Peyer's patch (tissue), 4 donors: ENCODE results near the gene ERCC2.

Experiments used
- POLR2A ChIP-seq, 2 donors: fragments of 450-650 bp; IDR thresholded peaks; one replicate each; pipeline ENCODE4 v1.5.1; 2017; ENCODE audit warnings: antibody characterized with exemption in 2 of 2, mild to moderate bottlenecking in 2 of 2, moderate library complexity in 2 of 2
- TF ChIP-seq, protein P1 (sequence below), 6 experiments: fragments of 450-650 bp in 4 of 6; fragments of 200-600 bp in 2 of 6; sonication (generic) in 1 of 6; IDR thresholded peaks; one replicate each; pipeline ENCODE4 v1.5.1; 2017 to 2019; ENCODE audit warnings: antibody characterized with exemption in 6 of 6, mild to moderate bottlenecking in 3 of 6, moderate library complexity in 1 of 6

- TF ChIP-seq, protein P1, sequence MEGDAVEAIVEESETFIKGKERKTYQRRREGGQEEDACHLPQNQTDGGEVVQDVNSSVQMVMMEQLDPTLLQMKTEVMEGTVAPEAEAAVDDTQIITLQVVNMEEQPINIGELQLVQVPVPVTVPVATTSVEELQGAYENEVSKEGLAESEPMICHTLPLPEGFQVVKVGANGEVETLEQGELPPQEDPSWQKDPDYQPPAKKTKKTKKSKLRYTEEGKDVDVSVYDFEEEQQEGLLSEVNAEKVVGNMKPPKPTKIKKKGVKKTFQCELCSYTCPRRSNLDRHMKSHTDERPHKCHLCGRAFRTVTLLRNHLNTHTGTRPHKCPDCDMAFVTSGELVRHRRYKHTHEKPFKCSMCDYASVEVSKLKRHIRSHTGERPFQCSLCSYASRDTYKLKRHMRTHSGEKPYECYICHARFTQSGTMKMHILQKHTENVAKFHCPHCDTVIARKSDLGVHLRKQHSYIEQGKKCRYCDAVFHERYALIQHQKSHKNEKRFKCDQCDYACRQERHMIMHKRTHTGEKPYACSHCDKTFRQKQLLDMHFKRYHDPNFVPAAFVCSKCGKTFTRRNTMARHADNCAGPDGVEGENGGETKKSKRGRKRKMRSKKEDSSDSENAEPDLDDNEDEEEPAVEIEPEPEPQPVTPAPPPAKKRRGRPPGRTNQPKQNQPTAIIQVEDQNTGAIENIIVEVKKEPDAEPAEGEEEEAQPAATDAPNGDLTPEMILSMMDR (IDR thresholded peaks at IDR 0.05) = no peak
- no peak for TF ChIP-seq POLR2A (IDR thresholded peaks at IDR 0.05)
These were observed 32.9 kb upstream of the ERCC2 start for GRCh38 chr19:45403272-45403671.
